ENCODE results near the gene STARD3. TPM values are rescaled to one million over a fixed set of nuclear protein-coding genes. Genes with fewer than 3 reads are reported as not detected.

The STARD3 gene
- total and polyA plus RNA-seq, 12 donors: 38.6 to 220 (median 93.6) TPM

DNA sequence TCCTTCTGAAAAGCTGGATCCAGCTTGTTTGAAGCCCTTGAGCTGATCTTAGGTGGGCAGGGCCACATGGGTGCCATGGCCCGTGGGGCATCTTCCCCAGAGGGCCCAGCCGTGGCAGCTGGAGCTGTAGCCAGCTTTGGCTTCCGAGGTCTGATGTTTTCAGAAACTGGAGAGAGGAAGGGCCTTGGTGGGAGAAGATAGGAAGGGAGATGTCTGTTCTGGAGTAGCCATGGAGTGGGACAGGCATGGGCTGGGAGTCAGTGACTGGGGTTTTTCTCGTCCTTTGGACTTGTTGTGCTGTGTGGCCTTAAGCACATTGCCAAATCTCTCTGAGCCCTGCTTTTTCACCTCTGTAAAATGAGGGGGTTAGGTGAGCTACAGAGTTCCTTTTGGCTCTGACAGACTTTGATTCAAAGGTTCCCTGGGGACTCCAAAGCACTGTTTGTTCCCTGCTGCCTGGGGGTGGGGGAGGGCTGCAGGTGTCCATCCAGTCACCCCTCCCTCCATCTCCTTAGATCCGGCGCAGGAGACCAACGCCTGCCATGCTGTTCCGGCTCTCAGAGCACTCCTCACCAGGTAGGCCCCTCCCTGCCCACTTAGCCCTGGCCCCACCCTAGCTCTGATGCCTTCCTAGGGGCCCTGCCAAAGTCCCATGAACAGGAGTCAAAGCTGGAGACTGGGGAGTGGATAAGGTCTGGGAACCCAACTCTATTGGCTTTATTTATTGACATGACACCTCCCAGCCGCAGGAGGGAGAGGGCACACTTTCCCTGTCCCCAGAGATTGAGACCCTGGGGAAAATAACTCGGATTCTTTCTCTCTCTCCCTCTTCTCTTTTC lies 8.1 kb upstream of the STARD3 start:
- H3K4me1 ChIP-seq (replicated peaks in 1 of 2): peaks cover 17 to 20% of the 10 kb centered on the region in 2 donors
- H3K9me3 ChIP-seq (replicated peaks in 1 of 3): no peaks in the 10 kb centered on the region
- peaks cover 13% of the 10 kb centered on the region for H3K27me3 ChIP-seq
- no peak overlapping the region for H3K4me3 ChIP-seq
- DNase-seq: no peak
- TF ChIP-seq, protein P1, sequence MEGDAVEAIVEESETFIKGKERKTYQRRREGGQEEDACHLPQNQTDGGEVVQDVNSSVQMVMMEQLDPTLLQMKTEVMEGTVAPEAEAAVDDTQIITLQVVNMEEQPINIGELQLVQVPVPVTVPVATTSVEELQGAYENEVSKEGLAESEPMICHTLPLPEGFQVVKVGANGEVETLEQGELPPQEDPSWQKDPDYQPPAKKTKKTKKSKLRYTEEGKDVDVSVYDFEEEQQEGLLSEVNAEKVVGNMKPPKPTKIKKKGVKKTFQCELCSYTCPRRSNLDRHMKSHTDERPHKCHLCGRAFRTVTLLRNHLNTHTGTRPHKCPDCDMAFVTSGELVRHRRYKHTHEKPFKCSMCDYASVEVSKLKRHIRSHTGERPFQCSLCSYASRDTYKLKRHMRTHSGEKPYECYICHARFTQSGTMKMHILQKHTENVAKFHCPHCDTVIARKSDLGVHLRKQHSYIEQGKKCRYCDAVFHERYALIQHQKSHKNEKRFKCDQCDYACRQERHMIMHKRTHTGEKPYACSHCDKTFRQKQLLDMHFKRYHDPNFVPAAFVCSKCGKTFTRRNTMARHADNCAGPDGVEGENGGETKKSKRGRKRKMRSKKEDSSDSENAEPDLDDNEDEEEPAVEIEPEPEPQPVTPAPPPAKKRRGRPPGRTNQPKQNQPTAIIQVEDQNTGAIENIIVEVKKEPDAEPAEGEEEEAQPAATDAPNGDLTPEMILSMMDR (IDR thresholded peaks at IDR 0.05): no peak
- no peak for TF ChIP-seq POLR2A (IDR thresholded peaks at IDR 0.05)
- 69 to 78% (median 74%) methylated on average over 9 to 10 of the region's 10 CpGs for WGBS, 4 donors
- H3K27ac ChIP-seq: no peak overlapping the region
- H3K36me3 ChIP-seq (replicated peaks in 1 of 2): no peaks in the 10 kb centered on the region
- intact Hi-C loops (cut with DNase I): loop anchor here in 1 of 2 donors (5.0 kb wide), 1 partner anchor 123 kb away; no protein-coding TSS in a partner anchor

DNA sequence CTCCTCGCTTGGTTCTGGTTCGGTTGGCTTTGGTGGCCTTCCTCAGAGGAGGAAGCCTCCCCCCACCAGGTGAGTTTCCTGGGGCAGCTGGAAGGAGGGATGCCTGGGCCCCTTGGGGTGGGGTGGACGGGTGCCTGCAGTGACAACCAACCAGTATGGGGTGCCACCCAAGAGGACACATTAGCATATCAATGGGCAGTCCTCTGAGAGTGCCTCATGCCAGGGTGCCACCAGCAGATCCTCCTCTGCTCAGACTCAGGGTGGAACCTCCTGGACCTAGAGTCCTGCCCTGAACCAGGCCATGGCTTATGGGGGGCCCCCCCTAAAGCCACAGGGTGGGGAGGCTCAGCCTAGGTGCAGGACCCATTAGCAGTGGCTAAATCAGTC lies 7.5 kb upstream of the STARD3 start:
- Histone ChIP-seq H3K36me3 (replicated peaks in 1 of 2) (no peaks in the 10 kb centered on the region), H3K9me3 (replicated peaks in 1 of 3) (no peaks in the 10 kb centered on the region), H3K4me3 (no peak overlapping the region), H3K27ac (no peak overlapping the region), H3K27me3 (peaks cover 13% of the 10 kb centered on the region), H3K4me1 (replicated peaks in 1 of 2) (peaks cover 17 to 25% of the 10 kb centered on the region in 2 donors)
- no peak for DNase-seq
- no peak for TF ChIP-seq POLR2A (IDR thresholded peaks at IDR 0.05)
- TF ChIP-seq, protein P1 (IDR thresholded peaks at IDR 0.05): no peak
- intact Hi-C loops (cut with DNase I): loop anchor here in 1 of 2 donors (5.0 kb wide), 1 partner anchor 123 kb away; no protein-coding TSS in a partner anchor
- 73 to 87% (median 78%) methylated on average over 3 of the region's 3 CpGs for WGBS, 4 donors

DNA sequence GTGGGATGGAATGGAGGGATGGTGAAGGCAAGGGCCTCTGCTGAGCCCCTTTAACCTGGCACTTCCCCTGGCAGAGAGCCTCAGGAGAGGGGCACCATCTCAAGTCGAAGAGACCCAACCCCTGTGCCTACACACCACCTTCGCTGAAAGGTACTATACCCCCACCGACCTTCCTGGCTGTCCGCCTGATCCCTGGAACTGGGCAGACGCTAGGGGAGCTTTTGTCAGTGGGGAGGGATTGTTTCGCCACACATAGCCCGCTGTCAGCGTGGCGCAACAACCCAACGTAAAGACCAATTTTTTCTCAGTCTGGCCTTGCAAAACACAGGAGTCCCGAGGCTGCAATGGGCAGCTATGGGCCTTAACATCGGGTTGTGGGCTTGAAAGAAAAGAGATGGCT lies 7.0 kb upstream of the STARD3 start:
- Histone ChIP-seq H3K9me3 (replicated peaks in 1 of 3) (no peaks in the 10 kb centered on the region), H3K36me3 (replicated peaks in 1 of 2) (no peaks in the 10 kb centered on the region), H3K4me1 (replicated peaks in 1 of 2) (peaks cover 17 to 28% of the 10 kb centered on the region in 2 donors), H3K27me3 (peaks cover 9% of the 10 kb centered on the region), H3K4me3 (no peak overlapping the region), H3K27ac (no peak overlapping the region)
- no peak for TF ChIP-seq POLR2A (IDR thresholded peaks at IDR 0.05)
- TF ChIP-seq, protein P1 (IDR thresholded peaks at IDR 0.05): no peak
- DNase-seq: no peak
- intact Hi-C loops (cut with DNase I): loop anchor here in 1 of 2 donors (5.0 kb wide), 1 partner anchor 122 kb away; no protein-coding TSS in a partner anchor
- WGBS, 4 donors: 80 to 87% (median 84%) methylated on average over 9 to 12 of the region's 12 CpGs

DNA sequence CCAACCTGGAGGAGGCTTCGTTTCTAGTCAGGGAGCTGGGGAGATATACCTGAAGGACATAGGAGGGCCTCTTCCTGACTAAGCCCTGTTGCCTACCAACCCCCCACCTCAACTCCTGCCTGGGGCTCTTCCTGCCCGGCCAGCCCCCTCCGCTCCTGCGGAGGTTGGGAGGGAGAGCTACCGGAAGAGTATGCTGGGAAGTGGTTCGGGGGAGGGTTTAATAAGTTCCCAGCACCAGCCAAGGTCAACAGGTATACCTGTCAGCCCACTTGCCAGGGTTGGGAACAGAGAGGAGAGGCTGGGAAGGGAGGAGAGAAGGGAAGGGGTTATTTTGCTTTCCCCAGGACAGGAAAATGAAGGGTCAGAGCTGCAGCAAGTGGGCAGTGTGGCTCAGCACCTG lies 5.5 kb upstream of the STARD3 start:
- peaks cover 20 to 42% of the 10 kb centered on the region in 2 donors for H3K4me1 ChIP-seq (replicated peaks in 1 of 2)
- no peaks in the 10 kb centered on the region for H3K36me3 ChIP-seq (replicated peaks in 1 of 2)
- H3K27me3 ChIP-seq: peaks cover 8% of the 10 kb centered on the region
- no peaks in the 10 kb centered on the region for H3K9me3 ChIP-seq (replicated peaks in 1 of 3)
- intact Hi-C loops (cut with DNase I): no loop called here
- H3K27ac ChIP-seq: no peak overlapping the region
- no peak for DNase-seq
- TF ChIP-seq, protein P1 (IDR thresholded peaks at IDR 0.05): no peak
- no peak for TF ChIP-seq POLR2A (IDR thresholded peaks at IDR 0.05)
- WGBS, 4 donors: 61 to 65% (median 63%) methylated on average over 6 of the region's 6 CpGs
- no peak overlapping the region for H3K4me3 ChIP-seq
